C4-2B (cell line): Measurements from ENCODE around the gene TRIP6.

ENCODE experiments used
- H3K27ac ChIP-seq: fragments of 450-650 bp; 2 replicates; pipeline ENCODE4 v1.5.1; 2017
- CTCF ChIP-seq: fragments of 450-650 bp; conservative IDR thresholded peaks from 2 replicates; pipeline ENCODE4 v1.5.1; 2017; ENCODE audit warnings: mild to moderate bottlenecking
- ZFX ChIP-seq: fragments of 450-650 bp; IDR thresholded peaks from 2 replicates; pipeline ENCODE4 v1.6.1; 2017

TRIP6 gene

GRCh38 chr7:100859856-100860255 lies 7.3 kb upstream of the TRIP6 start:
- TF ChIP-seq ZFX: no peak
- TF ChIP-seq CTCF: no peak
- H3K27ac ChIP-seq: no peak overlapping the region

DNA sequence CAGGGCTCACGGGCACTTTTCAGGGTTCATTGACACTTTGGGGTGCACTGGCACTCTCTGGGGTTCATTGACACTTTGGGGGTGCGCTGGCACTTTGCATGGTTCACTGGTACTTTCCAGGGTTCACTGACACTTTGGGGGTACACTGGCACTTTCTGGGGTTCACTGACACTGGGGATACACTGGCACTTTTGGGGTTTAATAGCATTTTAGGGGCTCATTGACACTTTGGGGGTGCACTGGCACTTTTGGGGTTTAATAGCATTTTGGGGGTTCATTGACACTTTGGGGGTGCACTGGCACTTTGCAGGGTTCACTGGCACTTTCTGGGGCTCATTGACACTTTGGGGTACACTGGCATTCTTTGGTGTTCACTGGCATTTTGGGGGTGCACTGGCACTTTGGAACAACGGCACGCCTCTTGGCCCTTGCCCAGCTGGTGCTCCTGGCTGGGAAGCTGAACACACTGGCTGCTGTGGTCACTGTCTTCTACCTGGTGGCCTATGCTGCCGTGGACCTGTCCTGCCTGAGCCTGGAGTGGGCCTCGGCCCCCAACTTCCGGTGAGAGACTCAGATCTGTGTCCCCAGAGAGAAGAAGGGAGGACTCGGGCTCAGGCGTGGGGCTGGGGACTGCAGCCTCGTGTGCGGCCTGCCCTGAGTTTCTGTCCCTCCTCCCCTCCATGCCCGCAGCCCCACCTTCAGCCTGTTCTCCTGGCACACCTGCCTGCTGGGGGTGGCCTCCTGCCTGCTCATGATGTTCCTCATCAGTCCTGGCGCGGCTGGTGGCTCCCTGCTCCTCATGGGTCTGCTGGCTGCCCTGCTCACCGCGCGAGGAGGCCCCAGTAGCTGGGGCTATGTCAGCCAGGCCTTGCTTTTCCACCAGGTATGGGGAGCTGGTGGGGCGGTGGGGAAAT lies 6.2 kb upstream of the TRIP6 start:
- TF ChIP-seq ZFX: no peak
- TF ChIP-seq CTCF: no peak
- no peak overlapping the region for H3K27ac ChIP-seq

GRCh38 chr7:100861616-100861985 lies 5.6 kb upstream of the TRIP6 start:
- H3K27ac ChIP-seq: no peak overlapping the region
- TF ChIP-seq CTCF (no peak), ZFX (no peak)

DNA sequence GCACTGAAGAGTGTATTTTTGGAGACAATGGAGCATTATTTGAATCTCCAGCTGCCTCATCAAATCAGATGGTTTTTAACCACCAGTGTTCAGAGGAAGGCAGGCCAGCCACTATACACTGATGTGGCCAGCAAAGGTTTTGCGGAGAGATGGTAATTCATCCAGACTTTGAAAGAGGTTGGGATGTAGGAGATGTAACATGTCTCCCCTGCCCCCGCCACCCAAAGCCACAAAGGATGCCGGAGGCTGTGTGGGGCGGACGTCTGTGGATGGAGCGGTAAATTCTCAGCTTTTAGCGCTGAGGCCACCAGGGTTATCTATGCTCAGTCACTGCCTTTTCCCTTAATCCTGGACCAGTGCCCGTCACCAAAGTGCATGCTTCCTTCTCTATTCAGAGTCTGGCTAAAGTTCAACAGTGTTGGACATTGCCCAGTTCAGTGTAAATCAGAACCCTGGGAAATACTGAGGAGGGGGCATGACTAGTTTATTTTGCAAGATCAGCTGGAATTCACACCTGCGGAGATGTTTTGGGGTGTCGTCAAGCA lies 3.7 kb upstream of the TRIP6 start:
- H3K27ac ChIP-seq: 0 out of 2 replicates have a peak overlapping the region, but pooled peaks have one; percentile 4
- no peak for TF ChIP-seq CTCF
- TF ChIP-seq ZFX: no peak

DNA sequence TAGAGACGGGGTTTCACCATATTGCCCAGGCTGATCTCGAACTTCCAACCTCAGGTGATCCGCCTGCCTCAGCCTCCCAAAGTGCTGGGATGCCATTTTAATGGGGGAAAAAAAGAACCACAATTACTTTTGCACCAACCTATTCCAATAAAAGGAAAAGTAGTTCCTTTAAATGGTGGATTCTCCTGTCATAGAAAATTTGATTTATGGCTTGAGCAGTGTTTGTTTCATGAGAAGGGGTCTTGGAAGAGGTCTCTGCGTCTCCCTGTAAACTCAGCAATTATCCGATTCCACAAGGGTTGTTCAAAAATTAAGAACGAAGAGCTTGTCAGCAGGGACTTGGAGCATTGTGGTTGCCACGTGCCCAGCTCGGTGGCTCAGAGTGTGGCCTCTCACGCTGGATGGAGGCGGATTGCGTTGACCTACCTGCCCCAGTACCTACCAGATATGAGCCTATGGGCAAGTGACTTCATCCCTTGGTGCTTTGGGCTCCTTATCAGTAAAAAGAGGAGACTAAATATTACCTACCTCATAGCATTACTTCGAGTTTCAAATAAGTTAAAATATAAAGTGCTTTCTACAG lies 2.8 kb upstream of the TRIP6 start:
- no peak for TF ChIP-seq CTCF
- TF ChIP-seq ZFX: no peak
- H3K27ac ChIP-seq: no peak overlapping the region

DNA sequence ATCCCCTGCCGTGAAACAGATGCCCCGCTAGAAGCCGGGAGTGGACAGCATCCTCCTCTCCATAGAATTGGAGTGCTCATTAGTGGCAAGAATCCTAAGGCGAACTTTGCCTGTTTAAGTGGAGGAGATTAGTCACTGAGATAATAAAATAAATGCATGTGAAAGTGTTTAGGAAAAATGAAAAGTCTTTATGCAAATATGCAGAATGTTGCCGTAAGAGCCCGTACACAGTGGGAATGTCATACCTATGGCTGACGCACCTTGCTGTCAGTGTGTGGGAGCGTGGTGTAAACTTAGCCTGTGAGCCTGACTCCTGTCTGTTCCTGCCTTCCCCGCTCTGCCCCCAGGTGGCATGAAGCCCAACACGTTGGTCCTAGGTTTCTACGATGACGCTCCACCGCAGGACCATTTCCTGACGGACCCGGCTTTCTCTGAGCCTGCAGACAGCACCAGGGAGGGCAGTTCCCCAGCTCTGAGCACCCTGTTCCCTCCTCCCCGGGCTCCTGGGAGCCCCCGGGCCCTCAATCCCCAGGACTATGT lies 1.7 kb upstream of the TRIP6 start:
- no peak for TF ChIP-seq CTCF
- TF ChIP-seq ZFX: no peak
- H3K27ac ChIP-seq: peak overlapping the region; percentile 56
